Gastroesophageal sphincter (tissue), 4 donors: ENCODE results near the gene SNAPC4. TPM values are rescaled to one million over a fixed set of nuclear protein-coding genes. Genes with fewer than 3 reads are reported as not detected.

Source experiments
- ATAC-seq: fragments of 150-250 bp; one replicate; pipeline ENCODE4 v1.9.1; 2016; ENCODE audit warnings: mild to moderate bottlenecking, moderate library complexity
- H3K27ac ChIP-seq, 4 donors: fragments of 200-600 bp; sonication (generic) in 3 of 4; 1 replicate in 3 of 4; 2 replicates in 1 of 4; pipeline ENCODE4 v1.5.1; 2016 to 2019
- H3K27me3 ChIP-seq: fragments of 200-600 bp; sonication (generic); one replicate; pipeline ENCODE4 v1.5.1; 2019
- H3K36me3 ChIP-seq, 2 donors: fragments of 200-600 bp; sonication (generic); one replicate each; pipeline ENCODE4 v1.5.1; 2019; ENCODE audit warnings: control low read depth in 1 of 2
- H3K4me1 ChIP-seq, 3 donors: fragments of 200-600 bp; sonication (generic); 1 replicate in 2 of 3; 2 replicates in 1 of 3; pipeline ENCODE4 v1.5.1; 2016 to 2019; ENCODE audit warnings: control low read depth in 2 of 3
- H3K4me3 ChIP-seq, 2 donors: fragments of 200-600 bp; sonication (generic); one replicate each; pipeline ENCODE4 v1.5.1; 2019; ENCODE audit warnings: mild to moderate bottlenecking in 1 of 2, moderate library complexity in 1 of 2
- H3K9me3 ChIP-seq, 3 donors: fragments of 200-600 bp; sonication (generic); one replicate each; pipeline ENCODE4 v1.5.1; 2017 to 2019; ENCODE audit warnings: control low read depth in 2 of 3
- EP300 ChIP-seq: sonication (generic); formaldehyde crosslinking; IDR thresholded peaks from one replicate; pipeline ENCODE4 v1.6.1; 2017; ENCODE audit warnings: antibody characterized with exemption, mild to moderate bottlenecking
- POLR2A ChIP-seq, 2 donors: fragments of 450-650 bp; IDR thresholded peaks; one replicate each; pipeline ENCODE4 v1.6.1; 2017; ENCODE audit warnings: antibody characterized with exemption in 2 of 2, mild to moderate bottlenecking in 2 of 2, moderate library complexity in 1 of 2
- POLR2AphosphoS5 ChIP-seq: sonication (generic); formaldehyde crosslinking; IDR thresholded peaks from one replicate; pipeline ENCODE4 v1.6.1; 2017; ENCODE audit warnings: antibody characterized with exemption
- WGBS, 2 donors: methylation state at CpG; one replicate each; pipeline ENCODE4 v1.1.5; 2018; ENCODE audit warnings: low coverage in 1 of 2; 5-methylcytosine and 5-hydroxymethylcytosine counted together
- total RNA-seq, 4 donors: library from RNA; depleted of rRNA; stranded (reverse); fragments of >200 nt; gene quantifications; one replicate each; pipeline ENCODE4 v1.1.0, GENCODE V29; 2016
- TF ChIP-seq, protein P1 (sequence below), 4 experiments: fragments of 200-600 bp in 2 of 4; fragments of 450-650 bp in 2 of 4; sonication (generic) in 1 of 4; IDR thresholded peaks; one replicate each; pipeline ENCODE4 v1.5.1; 2017 to 2019; ENCODE audit warnings: antibody characterized with exemption in 4 of 4, mild to moderate bottlenecking in 2 of 4, moderate library complexity in 2 of 4

SNAPC4 gene
- total RNA-seq, 4 donors from 2014 or later: 3.5 to 8.4 (median 5.5) TPM

DNA sequence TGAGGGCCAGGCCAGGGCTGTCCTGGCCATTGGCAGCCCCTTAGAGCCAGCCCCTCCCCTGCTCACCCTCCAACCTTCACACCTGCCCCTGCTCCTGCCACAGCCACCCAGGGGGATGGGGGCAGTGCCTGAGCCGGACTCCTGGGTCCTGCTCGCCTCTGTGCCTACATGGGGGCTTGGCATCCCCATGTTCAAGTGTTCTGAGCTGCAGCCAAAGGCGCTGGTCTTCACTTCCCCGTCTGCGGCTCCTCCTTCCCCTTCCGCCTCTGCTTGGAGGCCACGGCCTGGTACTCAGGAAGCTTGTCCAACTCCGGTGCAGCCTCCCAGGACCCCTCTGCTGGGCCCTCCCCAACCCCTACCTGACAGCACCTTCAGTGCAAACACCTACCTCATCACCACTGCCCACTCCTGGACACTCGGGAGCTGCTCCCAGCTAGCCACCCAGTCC lies 34.2 kb downstream of the SNAPC4 start:
- no peak for ATAC-seq
- WGBS, 2 donors: 87% methylated on average over 8 of the region's 9 CpGs; no CpG with 5 or more reads in 1 of the 2 donors
- Histone ChIP-seq H3K4me1 (peaks cover 0 to 31% (median 17%) of the 10 kb centered on the region in 3 donors), H3K9me3 (no peaks in the 10 kb centered on the region), H3K36me3 (peaks cover 0 to 11% of the 10 kb centered on the region in 2 donors), H3K4me3 (no peak overlapping the region), H3K27me3 (peaks cover 30% of the 10 kb centered on the region), H3K27ac (no peak overlapping the region)
- no peak for TF ChIP-seq EP300
- TF ChIP-seq POLR2A (IDR thresholded peaks at IDR 0.05): no peak
- TF ChIP-seq, protein P1, sequence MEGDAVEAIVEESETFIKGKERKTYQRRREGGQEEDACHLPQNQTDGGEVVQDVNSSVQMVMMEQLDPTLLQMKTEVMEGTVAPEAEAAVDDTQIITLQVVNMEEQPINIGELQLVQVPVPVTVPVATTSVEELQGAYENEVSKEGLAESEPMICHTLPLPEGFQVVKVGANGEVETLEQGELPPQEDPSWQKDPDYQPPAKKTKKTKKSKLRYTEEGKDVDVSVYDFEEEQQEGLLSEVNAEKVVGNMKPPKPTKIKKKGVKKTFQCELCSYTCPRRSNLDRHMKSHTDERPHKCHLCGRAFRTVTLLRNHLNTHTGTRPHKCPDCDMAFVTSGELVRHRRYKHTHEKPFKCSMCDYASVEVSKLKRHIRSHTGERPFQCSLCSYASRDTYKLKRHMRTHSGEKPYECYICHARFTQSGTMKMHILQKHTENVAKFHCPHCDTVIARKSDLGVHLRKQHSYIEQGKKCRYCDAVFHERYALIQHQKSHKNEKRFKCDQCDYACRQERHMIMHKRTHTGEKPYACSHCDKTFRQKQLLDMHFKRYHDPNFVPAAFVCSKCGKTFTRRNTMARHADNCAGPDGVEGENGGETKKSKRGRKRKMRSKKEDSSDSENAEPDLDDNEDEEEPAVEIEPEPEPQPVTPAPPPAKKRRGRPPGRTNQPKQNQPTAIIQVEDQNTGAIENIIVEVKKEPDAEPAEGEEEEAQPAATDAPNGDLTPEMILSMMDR (IDR thresholded peaks at IDR 0.05): no peak
- no peak for TF ChIP-seq POLR2AphosphoS5

GRCh38 chr9:136364942-136365774 lies 34.8 kb downstream of the SNAPC4 start:
- no peak for TF ChIP-seq EP300
- no peak for TF ChIP-seq POLR2AphosphoS5
- TF ChIP-seq, protein P1 (IDR thresholded peaks at IDR 0.05): no peak
- no peak for TF ChIP-seq POLR2A (IDR thresholded peaks at IDR 0.05)
- no peak overlapping the region for H3K27ac ChIP-seq
- no peak for ATAC-seq
- H3K9me3 ChIP-seq: no peaks in the 10 kb centered on the region
- H3K4me3 ChIP-seq: no peak overlapping the region
- WGBS, 2 donors: 60 to 100% methylated on average over 1 to 2 of the region's 31 CpGs
- H3K4me1 ChIP-seq: peaks cover 0 to 38% (median 17%) of the 10 kb centered on the region in 3 donors
- H3K27me3 ChIP-seq: peaks cover 30% of the 10 kb centered on the region
- peaks cover 0 to 11% of the 10 kb centered on the region in 2 donors for H3K36me3 ChIP-seq

DNA sequence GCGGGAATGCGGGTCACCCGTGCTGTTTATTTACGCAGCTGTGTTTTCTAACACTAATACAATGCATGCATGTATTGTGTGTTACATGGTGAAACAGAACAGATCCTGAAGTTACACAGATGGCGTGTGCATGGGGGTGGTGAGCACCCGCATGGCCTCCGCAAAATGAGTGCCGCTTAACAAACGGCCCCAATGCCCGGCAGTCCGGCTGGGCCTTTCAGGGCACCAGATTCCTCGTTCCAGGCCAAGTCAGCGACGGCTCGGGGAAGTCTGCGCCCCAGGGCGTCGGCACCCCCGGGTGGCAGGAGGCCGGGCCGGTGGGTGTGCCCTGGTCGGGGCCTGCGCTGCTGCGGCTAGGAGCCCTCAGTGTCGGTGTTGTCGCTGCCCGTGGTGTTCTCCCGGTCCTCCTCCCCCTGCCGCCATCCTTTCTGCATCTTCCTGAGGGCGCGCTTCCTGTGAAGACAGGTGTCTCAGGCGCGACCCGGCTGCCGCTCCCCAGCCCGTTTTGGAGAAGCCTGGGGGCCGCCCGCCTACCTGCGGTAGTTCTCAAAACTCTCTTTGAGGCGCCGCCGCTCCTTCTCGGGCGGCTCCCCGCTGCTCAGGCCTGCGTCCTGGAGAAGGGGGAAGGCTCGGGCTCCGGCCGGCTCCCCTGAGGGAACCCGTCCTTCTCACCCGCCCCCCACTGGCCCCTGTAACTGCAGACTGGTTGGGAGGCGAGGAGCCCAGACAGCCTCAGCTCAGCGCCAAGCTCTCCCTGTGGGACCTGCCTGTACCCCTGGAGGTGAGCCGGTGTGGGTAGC lies 35.8 kb downstream of the SNAPC4 start:
- peaks cover 0 to 15% of the 10 kb centered on the region in 2 donors for H3K36me3 ChIP-seq
- no peak for ATAC-seq
- peak overlapping the region in 1 of 2 donors; percentile 99 for H3K4me3 ChIP-seq
- H3K27me3 ChIP-seq: peaks cover 30% of the 10 kb centered on the region
- TF ChIP-seq, protein P1 (IDR thresholded peaks at IDR 0.05): peak in 1 of 4 experiments; percentile 32
- TF ChIP-seq EP300: no peak
- H3K27ac ChIP-seq: no peak overlapping the region
- peaks cover 0 to 40% (median 17%) of the 10 kb centered on the region in 3 donors for H3K4me1 ChIP-seq
- 0% methylated on average over 1 of the region's 54 CpGs; no CpG with 5 or more reads in 1 of the 2 donors for WGBS, 2 donors
- H3K9me3 ChIP-seq: no peaks in the 10 kb centered on the region

DNA sequence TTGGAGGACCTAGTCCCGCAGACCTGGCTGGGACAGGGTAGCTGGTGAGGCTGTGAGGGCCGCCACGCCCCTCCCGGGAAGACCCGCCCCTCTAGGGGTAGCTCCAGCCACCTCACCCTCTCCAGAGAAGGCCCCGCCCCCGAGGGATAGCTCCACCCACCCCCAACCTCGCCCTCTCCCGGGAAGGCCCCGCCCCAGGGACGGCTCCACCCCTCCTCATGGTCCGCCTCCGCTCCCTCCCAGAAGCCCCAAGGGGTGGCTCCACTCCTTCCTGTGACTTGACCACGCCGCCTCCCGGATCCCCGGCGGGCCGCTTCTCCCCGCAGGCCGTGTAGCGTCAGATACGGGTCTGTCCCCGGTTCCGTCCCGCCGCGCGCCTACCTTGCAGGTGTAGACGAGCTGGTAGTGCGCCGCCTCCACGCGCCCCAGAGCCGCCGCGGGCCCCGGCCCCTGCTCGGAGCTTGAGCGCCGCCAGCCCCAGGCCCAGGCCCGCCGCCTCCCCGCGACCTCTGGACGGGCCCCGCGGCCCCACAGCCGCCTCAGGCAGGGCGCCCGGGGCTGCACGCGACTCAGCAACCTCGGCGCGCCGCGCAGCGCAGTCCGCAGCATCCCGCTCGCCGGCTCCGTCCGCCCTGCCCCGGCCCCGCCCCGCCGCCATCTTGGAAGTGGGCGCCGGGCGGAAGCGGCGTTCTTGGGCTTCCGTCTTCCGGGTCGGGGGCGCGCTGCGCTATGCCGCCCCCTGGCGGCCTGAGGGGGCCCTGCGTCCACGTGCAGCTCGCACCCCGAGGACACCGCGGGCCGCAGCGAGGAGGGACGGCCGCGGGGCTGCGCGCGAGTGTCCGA lies 36.6 kb downstream of the SNAPC4 start, which contains the start of gene DNLZ:
Gene DNLZ, minus strand, starts transcription at position 639 of the 843 bp plus-strand sequence. Its CDS starts 30 bp downstream, at position 609.
- TF ChIP-seq POLR2AphosphoS5 (peak; percentile 82), POLR2A (IDR thresholded peaks at IDR 0.05) (peak; percentile 72 to 83), EP300 (no peak)
- TF ChIP-seq, protein P1 (IDR thresholded peaks at IDR 0.05): peak in 3 of 4 experiments; percentile 98 to 99 (median 98)
- Histone ChIP-seq H3K36me3 (peaks cover 0 to 21% of the 10 kb centered on the region in 2 donors), H3K9me3 (no peaks in the 10 kb centered on the region), H3K27me3 (peaks cover 30% of the 10 kb centered on the region), H3K4me1 (peaks cover 0 to 40% (median 17%) of the 10 kb centered on the region in 3 donors), H3K27ac (peak within 1 kb of the TSS; percentile 49 to 97 (median 92)), H3K4me3 (peak within 1 kb of the TSS; percentile 74 to 99)
- 0% methylated on average over 1 to 3 of the region's 97 CpGs for WGBS, 2 donors
- peak; percentile 95 for ATAC-seq
